ENCODE measurements around the gene TFR2. TPM values are rescaled to one million over a fixed set of nuclear protein-coding genes. Genes with fewer than 3 reads are reported as not detected.

TFR2 gene
- total and polyA plus RNA-seq, 2 of the 13 experiments (the other 11 are each of a cell fraction or from before 2014, with no cell fraction given), result 36.9 to 64.2 TPM

DNA sequence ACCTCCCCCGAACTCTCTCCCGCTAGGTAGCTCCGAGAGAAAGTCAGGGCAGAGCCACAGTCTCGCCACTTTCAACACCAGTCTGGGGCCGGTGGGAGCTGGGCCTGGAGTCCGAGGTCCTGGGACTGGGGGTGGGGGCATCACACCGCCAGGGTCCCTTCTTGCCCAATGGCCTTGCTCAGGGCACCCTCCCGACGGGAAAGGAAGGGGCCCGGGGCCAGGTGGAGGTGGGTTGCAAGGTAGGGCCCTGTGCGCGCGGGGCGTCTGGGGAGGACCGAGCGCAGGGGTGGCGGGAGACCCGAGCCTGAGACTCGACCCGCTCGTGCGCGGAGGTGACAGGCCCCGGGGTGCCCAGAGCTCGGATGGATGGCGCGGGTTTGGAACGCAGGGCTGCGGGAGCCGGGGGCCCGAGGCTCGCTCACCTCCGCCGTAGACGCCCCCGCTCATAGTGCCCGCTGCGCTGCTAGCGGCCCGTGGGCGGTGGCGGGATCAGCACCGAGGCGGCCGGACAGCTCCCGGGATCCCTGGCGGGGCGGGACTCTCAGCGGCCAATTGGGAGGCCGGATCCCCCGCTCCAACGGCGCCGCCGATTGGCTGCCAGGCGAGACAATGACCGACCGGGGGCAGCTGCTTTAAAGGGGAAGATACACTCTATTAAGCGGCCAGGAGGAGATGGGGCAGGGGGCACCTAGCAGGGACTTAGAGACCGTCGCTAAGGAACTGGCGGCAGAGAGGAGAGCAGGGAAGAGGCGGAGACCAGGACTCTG is 14.7 kb upstream of the TFR2 start, which contains the start of gene ACTL6B (continued):
- TF ChIP-seq ZSCAN20 (CRISPR knock-in tag; IDR thresholded peaks at IDR 0.05; ENCODE audit: borderline replicate concordance) (no peak), ZNF350 (CRISPR knock-in tag; IDR thresholded peaks at IDR 0.05; ENCODE audit: borderline replicate concordance, low read depth) (peak; percentile 36; the same call in 1 of the 2 replicates), ZNF468 (CRISPR knock-in tag; IDR thresholded peaks at IDR 0.05) (no peak), KLF15 (CRISPR knock-in tag; IDR thresholded peaks at IDR 0.05; ENCODE audit: borderline replicate concordance) (peak; percentile 89), GATAD1 (CRISPR knock-in tag; IDR thresholded peaks at IDR 0.05) (peak; percentile 55), ZNF335 (CRISPR knock-in tag; IDR thresholded peaks at IDR 0.05) (no peak; the same call in 1 of the 2 replicates), MLLT10 (CRISPR knock-in tag; IDR thresholded peaks at IDR 0.05) (no peak), ZNF556 (CRISPR knock-in tag; IDR thresholded peaks at IDR 0.05; ENCODE audit: borderline replicate concordance) (no peak), IKZF1 (IDR thresholded peaks at IDR 0.05) (no peak), SRY (CRISPR knock-in tag; IDR thresholded peaks at IDR 0.05) (peak; percentile 84; the same call in 1 of the 2 replicates), TOPORS (CRISPR knock-in tag; IDR thresholded peaks at IDR 0.05) (0 out of 2 replicates have a peak, but pooled peaks have one; percentile 35), ISX (CRISPR knock-in tag; conservative IDR thresholded peaks at IDR 0.05) (no peak), MAFG (CRISPR knock-in tag; IDR thresholded peaks at IDR 0.05) (no peak), ATAD3A (CRISPR knock-in tag; IDR thresholded peaks at IDR 0.05) (no peak), ELF3 (CRISPR knock-in tag; IDR thresholded peaks at IDR 0.05) (peak; percentile 45; the same call in 1 of the 2 replicates), RARA (CRISPR knock-in tag; IDR thresholded peaks at IDR 0.05) (peak; percentile 53), ZBTB39 (CRISPR knock-in tag; IDR thresholded peaks at IDR 0.05) (no peak), IKZF4 (CRISPR knock-in tag; IDR thresholded peaks at IDR 0.05; ENCODE audit: borderline replicate concordance, low read depth, not compliant biosample characterization) (peak; percentile 84), CHD4 (IDR thresholded peaks at IDR 0.05; ENCODE audit: borderline replicate concordance, low read length) (no peak), FOXO1 (CRISPR knock-in tag; IDR thresholded peaks at IDR 0.05) (no peak), GLI4 (CRISPR knock-in tag; IDR thresholded peaks at IDR 0.05; ENCODE audit: borderline replicate concordance) (no peak), ZSCAN12 (CRISPR knock-in tag; IDR thresholded peaks at IDR 0.05) (no peak), ERF (CRISPR knock-in tag; IDR thresholded peaks at IDR 0.05) (peak; percentile 89), SETDB1 (CRISPR knock-in tag; IDR thresholded peaks at IDR 0.05; ENCODE audit: borderline replicate concordance) (no peak), HOXA7 (CRISPR knock-in tag; IDR thresholded peaks at IDR 0.05) (no peak), HNF4G (IDR thresholded peaks at IDR 0.05; ENCODE audit: borderline replicate concordance, low read depth, low read length) (no peak), HNF4G (CRISPR knock-in tag; IDR thresholded peaks at IDR 0.05; ENCODE audit: borderline replicate concordance, low read depth) (no peak), ZNF703 (CRISPR knock-in tag; IDR thresholded peaks at IDR 0.05; ENCODE audit: borderline replicate concordance) (no peak), SMAD3 (CRISPR knock-in tag; IDR thresholded peaks at IDR 0.05) (peak; percentile 66; the same call in 1 of the 2 replicates), MAFF (IDR thresholded peaks at IDR 0.05; ENCODE audit: low read depth, low read length) (no peak), MZF1 (CRISPR knock-in tag; IDR thresholded peaks at IDR 0.05; ENCODE audit: borderline replicate concordance) (no peak)
